Tibial nerve (tissue), 4 donors: ENCODE measurements around the gene CDC42BPB. TPM values are rescaled to one million over a fixed set of nuclear protein-coding genes. Genes with fewer than 3 reads are reported as not detected.
A peak's percentile ranks its signal among the peaks of the same experiment; 100 is the strongest.

Source experiments
- DNase-seq, 2 donors: peaks; one replicate each; pipeline ENCODE4 v3.0.0-alpha.2; 2019; ENCODE audit warnings: low spot score in 2 of 2
- H3K27ac ChIP-seq, 4 donors: fragments of 200-600 bp; sonication (generic) in 3 of 4; one replicate each; pipeline ENCODE4 v1.5.1; 2017 to 2019; ENCODE audit warnings: mild to moderate bottlenecking in 1 of 4
- H3K27me3 ChIP-seq, 2 donors: fragments of 200-600 bp; sonication (generic) in 1 of 2; one replicate each; pipeline versions ENCODE4 v1.5.1 to v1.6.0; 2017 to 2019
- H3K36me3 ChIP-seq, 3 donors: fragments of 200-600 bp; sonication (generic); one replicate each; pipeline ENCODE4 v1.5.1; 2018 to 2019
- H3K4me1 ChIP-seq, 4 donors: fragments of 200-600 bp; sonication (generic) in 3 of 4; one replicate each; pipeline ENCODE4 v1.5.1; 2017 to 2019
- H3K4me3 ChIP-seq, 4 donors: fragments of 200-600 bp; sonication (generic) in 3 of 4; one replicate each; pipeline ENCODE4 v1.5.1; 2017 to 2019; ENCODE audit warnings: mild to moderate bottlenecking in 1 of 4, moderate library complexity in 1 of 4
- H3K9me3 ChIP-seq, 4 donors: fragments of 200-600 bp; sonication (generic) in 3 of 4; one replicate each; pipeline ENCODE4 v1.5.1; 2017 to 2019
- CTCF ChIP-seq, 5 experiments: fragments of 200-600 bp in 3 of 5; fragments of 450-650 bp in 2 of 5; sonication (generic) in 3 of 5; IDR thresholded peaks; one replicate each; pipeline ENCODE4 v1.5.1; 2016 to 2019; ENCODE audit warnings: antibody characterized with exemption in 5 of 5, mild to moderate bottlenecking in 3 of 5, moderate library complexity in 2 of 5
- EP300 ChIP-seq, 2 donors: sonication (generic); formaldehyde crosslinking; IDR thresholded peaks; one replicate each; pipeline ENCODE4 v1.6.1; 2017; ENCODE audit warnings: antibody characterized with exemption in 2 of 2, mild to moderate bottlenecking in 1 of 2
- POLR2A ChIP-seq, 2 donors: fragments of 450-650 bp; IDR thresholded peaks; one replicate each; pipeline ENCODE4 v1.6.1; 2017; ENCODE audit warnings: antibody characterized with exemption in 2 of 2, mild to moderate bottlenecking in 2 of 2, moderate library complexity in 2 of 2
- WGBS, 2 donors: methylation state at CpG; one replicate each; pipeline ENCODE4 v1.1.5; 2018; 5-methylcytosine and 5-hydroxymethylcytosine counted together
- total RNA-seq, 4 donors: library from RNA; depleted of rRNA; stranded (reverse); fragments of >200 nt; gene quantifications; one replicate each; pipeline ENCODE4 v1.1.0, GENCODE V29; 2016

Gene CDC42BPB
- total RNA-seq, 4 donors from 2014 or later: 115 to 172 (median 134) TPM

- H3K4me3 ChIP-seq: no peak overlapping the region
- no peak overlapping the region for H3K27ac ChIP-seq
- TF ChIP-seq CTCF (IDR thresholded peaks at IDR 0.05): peak; percentile 58 to 79 (median 72)
- peak in 1 of 2 donors; percentile 51 for TF ChIP-seq EP300 (IDR thresholded peaks at IDR 0.05)
- no peak for TF ChIP-seq POLR2A (IDR thresholded peaks at IDR 0.05)
- WGBS, 2 donors: 12 to 13% methylated on average over 9 of the region's 9 CpGs
- H3K4me1 ChIP-seq: peaks cover 0 to 31% (median 16%) of the 10 kb centered on the region in 4 donors
- H3K9me3 ChIP-seq: no peaks in the 10 kb centered on the region
- H3K36me3 ChIP-seq: no peaks in the 10 kb centered on the region
- DNase-seq: peak; percentile 65 to 76
- H3K27me3 ChIP-seq: peaks cover 0 to 17% of the 10 kb centered on the region in 2 donors
These were observed 21.0 kb upstream of the CDC42BPB start for GRCh38 chr14:103078420-103078749.

- H3K27me3 ChIP-seq: no peaks in the 10 kb centered on the region
- peaks cover 0 to 55% (median 18%) of the 10 kb centered on the region in 4 donors for H3K4me1 ChIP-seq
- no peaks in the 10 kb centered on the region for H3K9me3 ChIP-seq
- peak overlapping the region; percentile 2 to 85 (median 71) for H3K27ac ChIP-seq
- TF ChIP-seq CTCF (IDR thresholded peaks at IDR 0.05) (no peak), POLR2A (IDR thresholded peaks at IDR 0.05) (no peak), EP300 (IDR thresholded peaks at IDR 0.05) (no peak)
- H3K4me3 ChIP-seq: peak overlapping the region; percentile 31 to 57 (median 52)
- peak in 1 of 2 donors; percentile 34 for DNase-seq
- H3K36me3 ChIP-seq: no peaks in the 10 kb centered on the region
- WGBS, 2 donors: 7 to 9% methylated on average over 20 of the region's 21 CpGs
These were observed 17.5 kb upstream of the CDC42BPB start for GRCh38 chr14:103074729-103075367.

GRCh38 chr14:103073876-103074728, 16.8 kb upstream of the CDC42BPB start:
- Histone ChIP-seq H3K4me1 (peaks cover 0 to 55% (median 18%) of the 10 kb centered on the region in 4 donors), H3K4me3 (no peak overlapping the region), H3K27ac (peak overlapping the region in 3 of 4 donors; percentile 60 to 85 (median 82)), H3K9me3 (no peaks in the 10 kb centered on the region), H3K36me3 (no peaks in the 10 kb centered on the region), H3K27me3 (no peaks in the 10 kb centered on the region)
- TF ChIP-seq POLR2A (IDR thresholded peaks at IDR 0.05) (no peak), CTCF (IDR thresholded peaks at IDR 0.05) (no peak), EP300 (IDR thresholded peaks at IDR 0.05) (no peak)
- no peak for DNase-seq
- 64 to 79% methylated on average over 16 to 20 of the region's 21 CpGs for WGBS, 2 donors

- H3K9me3 ChIP-seq: no peaks in the 10 kb centered on the region
- TF ChIP-seq POLR2A (IDR thresholded peaks at IDR 0.05) (no peak), EP300 (IDR thresholded peaks at IDR 0.05) (no peak), CTCF (IDR thresholded peaks at IDR 0.05) (no peak)
- no peaks in the 10 kb centered on the region for H3K36me3 ChIP-seq
- DNase-seq: no peak
- no peaks in the 10 kb centered on the region for H3K27me3 ChIP-seq
- no peak overlapping the region for H3K4me3 ChIP-seq
- WGBS, 2 donors: 76 to 83% methylated on average over 14 of the region's 14 CpGs
- H3K4me1 ChIP-seq: peaks cover 0 to 57% (median 19%) of the 10 kb centered on the region in 4 donors
- H3K27ac ChIP-seq: peak overlapping the region in 1 of 4 donors; percentile 1
These were observed 16.1 kb upstream of the CDC42BPB start for GRCh38 chr14:103073367-103073875.
